Stimulated activated CD4-positive, alpha-beta T cell treated with anti-CD3 and anti-CD28 coated beads, TNF-alpha, amount 100 ng/mL, for 1 hour (primary cell): ENCODE measurements around the gene CRLF1.
"Not testable (repeated sequence)": the region's sequence is repeated elsewhere in the genome, so short reads cannot be mapped to it uniquely, and the experiment has no call there.

Source experiments
- DNase-seq, 3 donors: peaks; one replicate each; pipeline ENCODE4 v3.0.0-alpha.2; 2020; ENCODE audit warnings: low read depth in 3 of 3, low spot score in 1 of 3

Gene CRLF1

GRCh38 chr19:18609717-18610051 lies 3.1 kb upstream of the CRLF1 start:
- no peak for DNase-seq

GRCh38 chr19:18608805-18609716 lies 2.5 kb upstream of the CRLF1 start:
- DNase-seq = no peak

DNA sequence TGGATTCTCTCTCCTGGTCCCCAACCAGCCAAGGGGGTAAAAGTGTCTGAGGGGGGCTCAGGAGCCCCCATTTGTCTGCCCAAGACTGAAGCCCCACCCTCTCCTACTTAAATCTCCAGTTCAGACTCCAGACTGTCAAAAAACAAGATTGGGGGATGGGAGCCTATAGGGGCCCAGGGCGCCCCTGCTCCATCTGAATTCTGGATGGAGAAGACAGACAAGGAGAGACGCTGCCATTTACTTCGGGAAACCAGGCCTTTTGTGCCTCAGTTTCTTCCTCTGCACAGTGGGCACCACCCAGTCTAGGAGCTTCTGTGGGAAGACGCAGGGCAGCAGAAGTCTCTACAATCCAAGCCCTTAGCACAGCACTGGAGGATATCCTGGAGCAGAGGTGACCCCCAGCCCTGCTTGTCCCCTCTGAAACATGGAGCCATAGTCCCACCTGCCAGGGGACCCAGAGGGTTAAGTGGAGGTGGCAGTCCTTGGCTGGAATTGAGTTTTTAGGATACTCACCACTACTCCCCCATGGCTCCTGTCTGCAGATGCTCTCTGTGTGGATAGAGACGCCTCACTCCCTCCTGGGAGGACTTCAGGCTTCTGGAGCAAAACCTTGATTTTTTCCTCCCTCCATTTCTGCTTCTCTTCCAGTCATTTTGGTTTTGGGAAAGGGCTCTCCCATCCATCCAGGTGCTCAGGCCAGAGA lies 1.7 kb upstream of the CRLF1 start:
- DNase-seq = no peak

DNA sequence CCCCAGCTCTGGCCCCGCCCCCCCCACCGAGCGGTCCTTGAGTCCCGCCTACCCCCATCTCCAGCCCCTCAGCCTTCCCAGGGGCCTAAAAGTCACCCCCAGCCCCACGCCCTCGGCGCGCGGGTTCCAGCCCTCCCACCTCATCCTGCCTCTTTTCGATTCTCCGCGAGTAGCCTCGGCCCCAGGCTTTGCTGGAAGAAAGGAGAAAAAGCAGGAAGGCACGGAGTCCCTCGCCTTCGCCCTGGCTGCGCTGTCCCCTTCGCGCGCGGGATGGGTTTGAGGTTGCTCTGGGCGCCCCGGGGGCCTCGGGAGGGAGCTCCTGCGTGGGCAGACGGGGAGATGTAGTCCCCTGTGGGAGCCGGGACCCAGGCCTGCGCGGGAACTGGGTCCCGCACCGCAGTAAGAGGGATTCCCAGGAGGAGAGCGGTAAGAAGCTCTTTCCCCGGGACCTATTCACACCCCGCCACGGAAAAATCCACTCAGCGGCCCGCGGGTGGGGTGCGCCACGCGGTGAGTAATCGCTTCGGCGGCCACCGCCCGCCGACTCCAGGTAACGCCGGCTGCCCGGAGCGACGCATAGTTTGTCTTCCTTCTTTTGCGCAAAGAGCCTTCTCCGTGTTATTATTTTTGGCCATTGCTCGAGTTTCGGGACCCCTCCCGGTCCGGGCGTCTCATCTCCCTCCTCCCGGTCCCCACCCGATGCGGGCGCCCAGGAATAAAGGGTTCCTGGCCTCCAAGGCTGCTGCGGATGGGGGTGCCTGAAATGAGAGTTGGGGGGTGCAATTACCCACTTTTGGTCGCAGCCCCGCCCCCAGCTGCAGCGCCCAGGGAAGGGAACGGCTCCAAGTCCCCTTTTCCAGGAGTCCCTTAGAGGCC lies 865 bp upstream of the CRLF1 start:
- DNase-seq = no peak

DNA sequence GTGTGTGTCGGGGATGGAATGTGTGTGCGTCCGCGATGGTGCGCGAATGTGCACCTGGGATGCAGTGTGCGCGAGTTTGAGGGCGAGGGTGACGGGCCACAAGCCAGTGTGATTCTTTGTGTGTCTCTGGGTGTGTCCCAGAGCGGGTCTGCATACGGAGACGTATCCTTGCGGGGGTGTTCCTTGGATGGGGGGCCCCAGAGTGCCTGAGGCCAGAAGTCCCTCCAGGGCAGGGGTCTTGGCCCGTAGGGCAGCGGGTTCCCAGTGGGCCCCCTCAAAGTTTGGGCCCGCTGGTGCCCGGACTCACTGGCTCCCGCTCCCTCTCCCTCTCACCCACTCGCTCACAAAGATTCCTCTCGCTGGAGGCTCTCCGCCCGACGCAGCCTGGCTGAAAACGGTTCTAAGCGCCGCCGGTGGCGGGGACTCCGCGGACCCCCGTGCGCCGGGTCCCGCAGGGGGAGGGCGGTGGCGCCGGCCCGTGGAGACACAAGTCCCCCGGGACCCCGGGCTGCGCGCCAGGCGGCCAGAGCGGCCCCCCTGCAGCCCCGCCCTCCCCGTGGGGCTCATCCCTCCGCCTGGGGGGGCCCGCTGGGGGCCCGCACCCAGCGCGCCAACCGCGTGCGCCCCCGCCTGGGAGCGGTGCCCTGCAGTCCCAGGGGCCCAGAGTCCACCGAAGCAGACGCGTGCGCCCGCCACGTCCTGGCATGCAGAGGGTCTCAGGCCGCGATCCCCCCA lies 886 bp downstream of the CRLF1 start:
- DNase-seq = no peak

DNA sequence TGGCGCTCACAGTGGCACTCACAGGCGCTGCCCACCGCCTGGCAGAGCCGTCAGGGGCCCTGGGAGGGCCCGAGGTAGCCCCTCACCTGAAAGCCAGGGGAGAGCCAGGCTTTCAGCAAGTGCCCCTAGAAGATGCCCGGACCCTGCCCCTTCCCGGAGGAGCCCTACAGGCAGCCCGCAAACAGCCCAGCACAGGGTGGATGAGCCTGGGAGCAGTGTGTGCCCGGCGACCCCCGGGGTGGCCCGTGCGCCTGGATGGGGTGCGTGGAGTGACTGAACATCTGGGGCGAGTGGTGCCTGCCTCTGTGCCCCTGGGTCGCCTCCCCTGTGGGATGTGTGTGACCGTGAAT lies 1.4 kb downstream of the CRLF1 start:
- DNase-seq = no peak

DNA sequence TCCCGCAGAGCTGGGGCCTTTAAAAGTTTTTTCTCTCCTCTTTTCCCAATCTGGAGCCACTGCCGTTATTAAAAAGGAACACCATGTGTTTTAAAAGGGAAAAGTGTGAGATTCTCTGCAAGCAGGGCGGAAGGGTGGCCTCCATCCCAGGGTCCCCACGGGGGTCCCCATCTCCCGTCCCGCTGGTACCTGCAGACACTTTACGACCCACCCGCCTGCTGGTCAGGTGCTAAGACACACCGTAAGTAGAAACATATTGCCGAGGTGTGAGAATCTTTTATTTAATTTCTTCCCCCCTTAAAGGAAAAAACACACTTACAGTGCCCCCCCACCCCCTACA lies 1.8 kb downstream of the CRLF1 start:
- no peak for DNase-seq

- DNase-seq = no peak
Measured at GRCh38 chr19:18603958-18604819, 2.4 kb downstream of the CRLF1 start.

DNA sequence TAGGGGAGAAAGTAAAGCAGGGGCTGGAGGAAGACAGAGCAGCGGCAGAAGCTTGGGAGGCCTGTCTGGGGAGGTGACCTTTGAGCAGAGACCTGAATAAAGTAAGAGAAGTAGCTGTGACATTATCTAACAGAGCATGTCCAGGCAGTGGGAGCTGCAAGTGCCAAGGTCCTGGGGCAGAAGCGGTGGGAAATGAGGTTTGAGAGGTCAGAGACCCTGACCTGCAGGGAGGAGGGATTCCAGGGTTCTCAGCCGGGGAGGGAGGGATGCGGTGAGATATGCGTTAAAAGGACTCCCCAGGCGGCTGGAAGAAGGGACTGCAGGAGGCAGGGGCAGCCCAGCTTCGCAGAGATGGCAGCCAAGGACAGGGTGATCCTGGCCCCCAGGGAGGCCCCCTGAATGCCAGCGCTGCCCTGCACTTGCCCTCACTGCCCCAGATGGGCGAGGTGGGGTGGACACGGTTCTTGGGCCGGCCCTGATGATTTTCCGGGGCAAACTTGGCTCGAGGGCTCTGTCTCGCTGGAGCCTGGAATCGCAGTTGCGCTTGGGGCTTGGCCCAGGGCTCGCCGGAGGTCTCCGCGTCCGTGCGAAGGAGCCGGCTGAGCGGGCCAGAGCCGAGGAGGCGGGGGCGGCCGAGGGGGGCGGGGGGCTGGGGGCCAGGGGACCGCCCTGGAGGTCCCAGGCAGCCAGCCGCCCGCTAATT lies 3.2 kb downstream of the CRLF1 start:
- no peak for DNase-seq

DNA sequence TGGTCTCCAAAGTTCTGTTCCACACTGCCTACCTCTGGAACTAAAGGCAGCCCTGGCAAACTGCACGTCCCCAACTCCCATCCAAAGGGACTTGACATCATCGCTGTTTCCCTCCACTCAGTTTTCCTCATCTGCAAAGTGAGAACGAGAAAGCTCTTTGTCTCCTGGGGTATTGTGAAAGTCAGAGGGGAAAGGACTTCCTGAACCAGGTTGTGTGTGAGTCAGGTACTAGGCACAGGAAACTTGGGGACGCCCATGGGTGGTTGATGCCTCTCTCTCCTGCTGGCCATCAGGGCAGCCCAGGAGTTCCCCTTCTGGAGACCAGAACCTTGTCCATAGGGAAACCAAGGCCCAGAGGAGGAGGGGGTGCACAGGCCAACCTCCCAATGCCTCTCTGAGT lies 4.7 kb downstream of the CRLF1 start:
- no peak for DNase-seq

- DNase-seq = not testable (repeated sequence)
Measured at GRCh38 chr19:18600692-18601397, 5.8 kb downstream of the CRLF1 start.

DNA sequence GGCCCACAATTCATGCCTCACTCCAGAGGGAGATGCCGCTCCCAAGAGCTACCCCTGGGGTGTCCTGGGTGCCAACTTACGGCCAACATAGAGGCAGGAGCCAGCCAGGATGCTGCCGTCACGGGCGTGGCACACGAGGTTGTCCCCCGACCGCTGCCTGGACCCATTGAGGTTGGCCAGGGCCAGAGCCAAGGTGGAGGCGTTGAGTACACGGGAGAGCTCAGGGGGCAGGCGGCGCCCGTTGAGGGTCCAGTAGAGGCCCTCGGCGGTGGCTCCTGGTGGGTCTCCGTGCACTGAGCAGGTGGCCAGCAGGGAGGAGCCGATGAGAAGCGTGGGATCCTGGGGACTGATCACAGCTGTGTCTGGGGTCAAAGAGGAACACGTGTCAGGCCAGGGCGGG lies 7.1 kb downstream of the CRLF1 start:
- no peak for DNase-seq

DNA sequence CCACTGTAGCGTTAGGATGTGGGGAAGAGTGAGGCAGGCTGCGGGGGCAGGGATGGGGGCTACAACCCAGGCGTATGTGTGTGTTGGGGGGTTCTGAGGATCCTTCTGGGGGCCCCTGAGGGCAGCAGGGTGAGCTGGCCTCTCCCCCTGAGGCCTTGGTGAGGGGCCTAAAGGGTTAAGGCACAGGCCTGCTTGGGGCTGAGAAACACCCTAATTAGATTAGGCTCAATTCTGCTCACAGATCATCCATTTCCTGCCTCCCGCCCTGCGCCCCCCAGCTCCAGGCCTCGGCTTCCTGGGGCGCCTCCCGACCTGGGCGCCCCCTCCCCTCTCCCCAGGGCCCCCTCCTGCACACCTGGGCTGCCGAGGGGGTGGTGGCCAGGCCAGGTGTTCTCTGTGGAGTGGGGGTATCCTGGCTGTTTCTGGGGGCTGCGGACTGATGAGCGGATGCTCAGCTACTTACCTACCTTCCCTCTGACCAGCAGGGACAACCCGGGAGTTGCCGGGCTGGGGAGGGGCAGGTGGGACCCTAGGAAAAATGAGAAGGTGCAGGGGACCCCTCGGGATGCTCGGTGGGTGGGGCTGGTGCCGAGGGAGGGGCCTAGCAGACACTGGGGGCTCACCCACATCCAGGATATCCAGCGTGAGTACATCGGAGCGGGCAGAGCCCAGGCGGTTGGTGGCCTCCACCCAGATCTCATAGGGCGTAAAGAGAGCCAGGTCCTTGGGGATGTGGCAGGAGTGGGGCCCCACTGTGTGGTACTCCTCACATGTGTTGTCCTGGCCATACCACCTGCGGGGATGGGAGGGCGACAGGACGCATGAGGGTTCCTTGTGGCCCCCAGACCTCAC lies 8.6 kb downstream of the CRLF1 start:
- no peak for DNase-seq

GRCh38 chr19:18596752-18597157 lies 9.8 kb downstream of the CRLF1 start:
- no peak for DNase-seq

- DNase-seq = no peak
Measured at GRCh38 chr19:18595475-18595874, 11.1 kb downstream of the CRLF1 start.

GRCh38 chr19:18594824-18595373 lies 11.7 kb downstream of the CRLF1 start:
- no peak for DNase-seq

- peak; percentile 29 to 68 (median 57) for DNase-seq
Measured at GRCh38 chr19:18594096-18594823, 12.3 kb downstream of the CRLF1 start.
